ENCODE results near the gene PARS2.
"Not testable (repeated sequence)": the region's sequence is repeated elsewhere in the genome, so short reads cannot be mapped to it uniquely, and the experiment has no call there.

Gene PARS2

GRCh38 chr1:54791880-54792522, 27.7 kb upstream of the PARS2 start:
- no peaks in the 10 kb centered on the region for H4K20me1 ChIP-seq
- no peaks in the 10 kb centered on the region for H3K4me1 ChIP-seq
- H3K4me2 ChIP-seq: no peak overlapping the region
- no peak overlapping the region for H3K27ac ChIP-seq
- TF ChIP-seq Cebpa-rat (IDR thresholded peaks at IDR 0.05): no peak
- H3K4me3 ChIP-seq: no peak overlapping the region
- no peaks in the 10 kb centered on the region for H3K27me3 ChIP-seq
- no peak overlapping the region for H3K9ac ChIP-seq
- no peaks in the 10 kb centered on the region for H3K36me3 ChIP-seq
- no peaks in the 10 kb centered on the region for H3K9me3 ChIP-seq

DNA sequence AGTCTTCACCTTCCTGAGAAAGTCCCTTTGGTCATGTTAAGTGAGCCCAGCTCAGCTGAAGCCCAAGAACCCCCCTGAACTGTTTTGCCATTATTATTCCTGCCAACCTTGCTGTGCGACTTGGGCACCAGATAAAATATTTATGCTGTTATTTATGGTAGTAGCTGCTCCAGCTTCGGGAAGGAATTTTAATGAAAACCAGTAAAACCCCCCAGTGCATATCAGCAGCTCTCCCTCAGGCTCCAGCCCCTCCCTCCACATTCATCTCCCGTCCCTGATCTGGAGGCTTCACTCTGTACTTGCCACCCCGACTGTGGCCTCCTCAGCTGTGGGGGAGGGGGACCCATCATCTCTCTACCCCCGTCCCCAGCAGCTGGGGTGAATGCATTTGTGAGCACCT, 24.1 kb upstream of the PARS2 start:
- no peak for TF ChIP-seq Cebpa-rat (IDR thresholded peaks at IDR 0.05)
- no peak overlapping the region for H3K27ac ChIP-seq

GRCh38 chr1:54787604-54788003, 23.3 kb upstream of the PARS2 start:
- no peaks in the 10 kb centered on the region for H3K36me3 ChIP-seq
- no peaks in the 10 kb centered on the region for H3K9me3 ChIP-seq
- no peak for TF ChIP-seq Cebpa-rat (IDR thresholded peaks at IDR 0.05)
- no peaks in the 10 kb centered on the region for H3K27me3 ChIP-seq
- H3K4me1 ChIP-seq: no peaks in the 10 kb centered on the region
- no peaks in the 10 kb centered on the region for H4K20me1 ChIP-seq
- H3K4me2 ChIP-seq: no peak overlapping the region
- H3K27ac ChIP-seq: no peak overlapping the region
- no peak overlapping the region for H3K9ac ChIP-seq
- no peak overlapping the region for H3K4me3 ChIP-seq

More for the DNA sequence above, 24.1 kb upstream of the PARS2 start:
- no peak overlapping the region for H3K4me3 ChIP-seq
- H3K27me3 ChIP-seq: no peaks in the 10 kb centered on the region
- H3K4me1 ChIP-seq: no peaks in the 10 kb centered on the region
- no peaks in the 10 kb centered on the region for H3K36me3 ChIP-seq
- no peak overlapping the region for H3K4me2 ChIP-seq
- H3K9ac ChIP-seq: no peak overlapping the region
- no peaks in the 10 kb centered on the region for H4K20me1 ChIP-seq
- no peaks in the 10 kb centered on the region for H3K9me3 ChIP-seq

GRCh38 chr1:54786778-54787177, 22.5 kb upstream of the PARS2 start:
- Histone ChIP-seq H4K20me1 (no peaks in the 10 kb centered on the region), H3K36me3 (no peaks in the 10 kb centered on the region), H3K9me3 (no peaks in the 10 kb centered on the region), H3K27me3 (no peaks in the 10 kb centered on the region), H3K27ac (no peak overlapping the region), H3K4me1 (no peaks in the 10 kb centered on the region), H3K9ac (no peak overlapping the region), H3K4me2 (no peak overlapping the region), H3K4me3 (no peak overlapping the region)
- TF ChIP-seq Cebpa-rat (IDR thresholded peaks at IDR 0.05): no peak

GRCh38 chr1:54784066-54784465, 19.7 kb upstream of the PARS2 start:
- no peak overlapping the region for H3K4me2 ChIP-seq
- TF ChIP-seq Cebpa-rat (IDR thresholded peaks at IDR 0.05): no peak
- H3K27ac ChIP-seq: no peak overlapping the region

GRCh38 chr1:54782588-54782987, 18.3 kb upstream of the PARS2 start:
- Histone ChIP-seq H3K36me3 (no peaks in the 10 kb centered on the region), H3K4me1 (no peaks in the 10 kb centered on the region), H3K4me3 (no peak overlapping the region), H3K27me3 (no peaks in the 10 kb centered on the region), H3K9me3 (no peaks in the 10 kb centered on the region), H3K9ac (no peak overlapping the region), H4K20me1 (no peaks in the 10 kb centered on the region), H3K4me2 (no peak overlapping the region), H3K27ac (no peak overlapping the region)
- TF ChIP-seq Cebpa-rat (IDR thresholded peaks at IDR 0.05): no peak

More at GRCh38 chr1:54784066-54784465, 19.7 kb upstream of the PARS2 start:
- H3K9me3 ChIP-seq: no peaks in the 10 kb centered on the region
- no peaks in the 10 kb centered on the region for H3K27me3 ChIP-seq
- no peaks in the 10 kb centered on the region for H4K20me1 ChIP-seq
- no peak overlapping the region for H3K9ac ChIP-seq
- no peaks in the 10 kb centered on the region for H3K4me1 ChIP-seq
- H3K4me3 ChIP-seq: no peak overlapping the region
- H3K36me3 ChIP-seq: no peaks in the 10 kb centered on the region

GRCh38 chr1:54782156-54782555, 17.8 kb upstream of the PARS2 start:
- TF ChIP-seq Cebpa-rat (IDR thresholded peaks at IDR 0.05): no peak
- no peaks in the 10 kb centered on the region for H3K36me3 ChIP-seq

DNA sequence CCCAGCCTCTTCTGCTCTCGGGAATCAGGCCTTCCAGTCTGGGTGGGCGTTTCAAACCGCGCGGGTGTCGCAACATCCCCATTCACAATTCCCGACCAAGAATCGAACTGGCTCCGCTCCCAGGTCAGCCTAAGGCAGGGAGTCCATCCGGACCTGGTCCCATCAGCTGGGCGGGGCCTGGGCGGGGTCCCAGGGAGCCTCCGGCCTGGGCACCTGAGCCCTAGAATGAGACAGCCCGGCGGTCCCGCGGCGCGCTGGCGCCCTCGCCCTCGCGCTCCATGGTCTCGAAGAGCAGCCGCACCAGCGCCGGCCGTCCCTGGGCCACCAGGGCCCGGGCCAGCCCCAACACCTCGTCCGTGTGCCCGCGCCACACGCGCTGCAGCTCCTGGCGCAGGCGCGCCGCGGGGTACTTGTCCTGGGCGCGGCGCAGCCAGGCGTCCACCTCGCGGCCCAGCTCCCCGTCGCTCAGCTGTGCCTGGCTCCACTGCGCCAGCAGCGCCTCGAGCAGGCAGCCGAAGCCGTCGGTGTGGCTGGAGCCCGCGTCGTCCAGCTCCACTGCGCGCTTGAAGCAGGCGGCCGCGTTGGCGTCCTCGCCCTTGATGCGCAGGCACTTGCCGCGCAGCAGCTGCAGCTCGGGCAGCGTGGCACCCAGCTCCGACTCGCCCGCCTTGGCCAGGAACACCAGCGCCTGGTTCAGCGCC, 16.9 kb upstream of the PARS2 start:
- Histone ChIP-seq H3K9ac (no peak overlapping the region), H3K36me3 (no peaks in the 10 kb centered on the region), H3K4me1 (no peaks in the 10 kb centered on the region), H4K20me1 (no peaks in the 10 kb centered on the region), H3K27me3 (no peaks in the 10 kb centered on the region), H3K4me3 (no peak overlapping the region), H3K27ac (no peak overlapping the region), H3K4me2 (no peak overlapping the region), H3K9me3 (no peaks in the 10 kb centered on the region)
- TF ChIP-seq Cebpa-rat (IDR thresholded peaks at IDR 0.05): no peak

More at GRCh38 chr1:54782156-54782555, 17.8 kb upstream of the PARS2 start:
- no peak overlapping the region for H3K4me2 ChIP-seq
- no peak overlapping the region for H3K9ac ChIP-seq
- H3K4me1 ChIP-seq: no peaks in the 10 kb centered on the region
- H4K20me1 ChIP-seq: no peaks in the 10 kb centered on the region
- H3K9me3 ChIP-seq: no peaks in the 10 kb centered on the region
- no peak overlapping the region for H3K4me3 ChIP-seq
- no peak overlapping the region for H3K27ac ChIP-seq
- H3K27me3 ChIP-seq: no peaks in the 10 kb centered on the region

GRCh38 chr1:54777431-54777830, 13.1 kb upstream of the PARS2 start:
- H3K4me2 ChIP-seq: no peak overlapping the region
- TF ChIP-seq Cebpa-rat (IDR thresholded peaks at IDR 0.05): no peak
- H3K4me3 ChIP-seq: no peak overlapping the region
- no peaks in the 10 kb centered on the region for H3K27me3 ChIP-seq
- no peaks in the 10 kb centered on the region for H3K9me3 ChIP-seq
- H3K36me3 ChIP-seq: no peaks in the 10 kb centered on the region
- no peaks in the 10 kb centered on the region for H3K4me1 ChIP-seq
- H4K20me1 ChIP-seq: no peaks in the 10 kb centered on the region
- H3K27ac ChIP-seq: no peak overlapping the region
- no peak overlapping the region for H3K9ac ChIP-seq

DNA sequence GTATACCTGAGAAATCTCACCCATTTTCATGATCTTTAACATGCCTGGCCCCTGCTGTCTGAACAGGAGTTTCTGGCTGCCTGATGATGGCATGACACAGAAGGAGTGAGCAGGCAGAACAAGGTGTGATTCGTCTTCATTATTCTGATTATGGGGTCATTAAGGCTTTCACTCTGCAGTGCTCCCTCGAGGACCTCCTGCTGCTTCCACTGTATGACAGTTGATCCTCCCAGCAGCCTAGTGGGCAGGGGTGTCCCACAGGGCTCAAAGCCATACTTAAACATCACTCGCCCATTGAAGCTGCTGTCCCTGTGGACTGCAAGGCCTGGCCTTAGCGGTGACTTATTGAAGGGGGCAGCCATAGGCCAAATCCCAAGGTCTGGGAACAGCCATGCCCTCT, 12.7 kb upstream of the PARS2 start:
- no peaks in the 10 kb centered on the region for H3K9me3 ChIP-seq
- no peak overlapping the region for H3K9ac ChIP-seq
- no peak overlapping the region for H3K4me2 ChIP-seq
- no peak overlapping the region for H3K27ac ChIP-seq
- no peak for TF ChIP-seq Cebpa-rat (IDR thresholded peaks at IDR 0.05)
- no peaks in the 10 kb centered on the region for H3K4me1 ChIP-seq
- H3K4me3 ChIP-seq: no peak overlapping the region
- H3K27me3 ChIP-seq: no peaks in the 10 kb centered on the region
- H3K36me3 ChIP-seq: no peaks in the 10 kb centered on the region
- no peaks in the 10 kb centered on the region for H4K20me1 ChIP-seq

DNA sequence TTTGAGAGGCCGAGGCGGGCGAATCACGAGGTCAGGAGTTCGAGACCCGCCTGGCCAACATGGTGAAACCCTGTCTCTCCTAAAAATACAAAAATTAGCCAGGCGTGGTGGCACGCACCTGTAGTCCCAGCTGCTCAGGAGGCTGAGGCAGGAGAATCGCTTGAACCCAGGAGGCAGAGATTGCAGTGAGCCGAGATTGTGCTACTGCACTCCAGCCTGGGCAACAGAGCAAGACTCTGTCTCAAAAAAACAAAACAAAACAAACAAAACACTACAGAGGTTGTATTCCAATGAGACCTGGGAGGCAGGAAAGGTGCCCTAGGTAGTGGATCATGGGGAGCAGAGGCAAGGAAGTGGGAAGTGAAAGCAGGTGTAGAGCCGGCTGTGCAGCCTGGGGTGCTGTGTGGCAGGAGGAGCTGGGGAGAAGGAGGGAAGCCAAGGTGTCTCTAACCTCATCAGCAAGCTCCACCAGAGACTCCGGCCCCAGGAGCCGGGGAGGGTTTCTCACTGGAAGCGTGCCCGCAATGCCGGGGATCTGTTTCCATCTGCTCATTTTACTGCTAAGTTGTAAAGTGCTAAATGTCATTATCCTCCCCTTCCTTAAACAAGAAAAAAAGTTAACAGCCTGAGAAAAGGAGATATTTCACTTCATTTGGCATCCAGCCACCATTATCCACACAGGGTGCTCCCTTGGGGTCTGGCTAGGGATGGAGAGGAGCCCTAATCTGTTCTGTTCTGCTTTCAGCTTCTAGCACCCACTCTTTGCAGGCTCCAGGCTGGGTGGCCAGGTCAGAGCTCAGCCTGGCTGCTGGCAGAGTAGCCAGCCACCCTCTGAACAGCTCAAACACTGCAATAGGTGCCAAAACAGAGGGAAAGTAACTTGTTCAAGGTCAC, 11.8 kb upstream of the PARS2 start:
- H4K20me1 ChIP-seq, H3K4me3 ChIP-seq, H3K27ac ChIP-seq, H3K4me2 ChIP-seq, H3K4me1 ChIP-seq, H3K9ac ChIP-seq, H3K9me3 ChIP-seq, H3K36me3 ChIP-seq, H3K27me3 ChIP-seq: not testable (repeated sequence)
